ENCODE results near the gene EFNA5. TPM values are rescaled to one million over a fixed set of nuclear protein-coding genes. Genes with fewer than 3 reads are reported as not detected.

Gene EFNA5
- polyA plus RNA-seq, 1 donor (not counting 4 experiments of a cell fraction or from before 2014, with no cell fraction given), result 4.8 TPM

- no peaks in the 10 kb centered on the region for H3K9me3 ChIP-seq (ENCODE audit: control insufficient read depth, low read depth, low read length)
- H3K27ac ChIP-seq (ENCODE audit: control insufficient read depth, insufficient read depth, low read length), result no peak overlapping the region
- TF ChIP-seq EZH2 (IDR thresholded peaks at IDR 0.05; ENCODE audit: low read length) (no peak), CTCF (optimal IDR thresholded peaks at IDR 0.05 in 1 of 3, IDR thresholded peaks at IDR 0.05 in 1 of 3, conservative IDR thresholded peaks at IDR 0.05 in 1 of 3; ENCODE audit: extremely low read depth in 1 of 3, insufficient read depth in 2 of 3, low read length in 3 of 3) (no peak)
- FAIRE-seq (no peak), DNase-seq (ENCODE audit: low read depth, low spot score) (no peak)
- H4K20me1 ChIP-seq (ENCODE audit: control insufficient read depth, extremely low read depth, insufficient read depth, low read length), result no peaks in the 10 kb centered on the region
- H3K9me1 ChIP-seq (ENCODE audit: control insufficient read depth, extremely low read depth, insufficient read depth, low read length), result no peaks in the 10 kb centered on the region
- no peaks in the 10 kb centered on the region for H3K36me3 ChIP-seq (ENCODE audit: control insufficient read depth in 2 of 2, extremely low read depth in 1 of 2, insufficient read depth in 2 of 2, low read length in 2 of 2)
- no peaks in the 10 kb centered on the region for H3K27me3 ChIP-seq (ENCODE audit: control insufficient read depth, extremely low read depth, insufficient read depth, low read length)
- no peak overlapping the region for H3K9ac ChIP-seq (ENCODE audit: control insufficient read depth, extremely low read depth, insufficient read depth, low read length)
- H3K4me1 ChIP-seq (ENCODE audit: control insufficient read depth, extremely low read depth, insufficient read depth, low read length), result no peaks in the 10 kb centered on the region
- dilution Hi-C loops (cut with MboI; ENCODE audit: extremely low pct_ligation_motif_present, low sequenced_read_pairs), result no loop called here
- H3K79me2 ChIP-seq (ENCODE audit: control insufficient read depth, insufficient read depth, low read length), result peaks cover 8% of the 10 kb centered on the region
- H3K4me3 ChIP-seq (ENCODE audit: control insufficient read depth in 2 of 3, extremely low read depth in 1 of 3, insufficient read depth in 2 of 3, low read depth in 1 of 3, low read length in 3 of 3), result no peak overlapping the region
- no peak overlapping the region for H2AFZ ChIP-seq (ENCODE audit: control insufficient read depth, low read length)
- no peak overlapping the region for H3K4me2 ChIP-seq (ENCODE audit: control insufficient read depth, extremely low read depth, insufficient read depth, low read depth, low read length)
These were observed 40.6 kb downstream of the EFNA5 start for GRCh38 chr5:107630184-107630583.

- Histone ChIP-seq H3K79me2 (ENCODE audit: control insufficient read depth, insufficient read depth, low read length) (no peaks in the 10 kb centered on the region), H3K27ac (ENCODE audit: control insufficient read depth, insufficient read depth, low read length) (no peak overlapping the region), H3K36me3 (ENCODE audit: control insufficient read depth in 2 of 2, extremely low read depth in 1 of 2, insufficient read depth in 2 of 2, low read length in 2 of 2) (no peaks in the 10 kb centered on the region), H3K9me1 (ENCODE audit: control insufficient read depth, extremely low read depth, insufficient read depth, low read length) (no peaks in the 10 kb centered on the region), H2AFZ (ENCODE audit: control insufficient read depth, low read length) (no peak overlapping the region), H4K20me1 (ENCODE audit: control insufficient read depth, extremely low read depth, insufficient read depth, low read length) (no peaks in the 10 kb centered on the region), H3K4me3 (ENCODE audit: control insufficient read depth in 2 of 3, extremely low read depth in 1 of 3, insufficient read depth in 2 of 3, low read depth in 1 of 3, low read length in 3 of 3) (no peak overlapping the region), H3K4me1 (ENCODE audit: control insufficient read depth, extremely low read depth, insufficient read depth, low read length) (no peaks in the 10 kb centered on the region), H3K4me2 (ENCODE audit: control insufficient read depth, extremely low read depth, insufficient read depth, low read depth, low read length) (no peak overlapping the region), H3K27me3 (ENCODE audit: control insufficient read depth, extremely low read depth, insufficient read depth, low read length) (no peaks in the 10 kb centered on the region), H3K9ac (ENCODE audit: control insufficient read depth, extremely low read depth, insufficient read depth, low read length) (no peak overlapping the region), H3K9me3 (ENCODE audit: control insufficient read depth, low read depth, low read length) (no peaks in the 10 kb centered on the region)
- no peak for DNase-seq (ENCODE audit: low read depth, low spot score)
- dilution Hi-C loops (cut with MboI; ENCODE audit: extremely low pct_ligation_motif_present, low sequenced_read_pairs), result no loop called here
- no peak for FAIRE-seq
- no peak for TF ChIP-seq CTCF (optimal IDR thresholded peaks at IDR 0.05 in 1 of 3, IDR thresholded peaks at IDR 0.05 in 1 of 3, conservative IDR thresholded peaks at IDR 0.05 in 1 of 3; ENCODE audit: extremely low read depth in 1 of 3, insufficient read depth in 2 of 3, low read length in 3 of 3)
- TF ChIP-seq EZH2 (IDR thresholded peaks at IDR 0.05; ENCODE audit: low read length), result no peak
These were observed 46.5 kb downstream of the EFNA5 start for GRCh38 chr5:107624235-107624634.

All from keratinocyte (primary cell).